PFSK-1 (cell line): ENCODE results near the gene EHBP1L1.

ENCODE experiments used
- REST ChIP-seq, 2 experiments: IDR thresholded peaks; 2 replicates each; pipeline versions ENCODE4 v1.6.1 to v1.8.0; 2011 to 2012; ENCODE audit warnings: low read depth in 2 of 2, low read length in 2 of 2, control low read depth in 1 of 2, inconsistent platforms in 1 of 2, mild to moderate bottlenecking in 1 of 2, moderate library complexity in 1 of 2; ENCODE audit not compliant: insufficient read depth in 1 of 2
- SIN3A ChIP-seq: IDR thresholded peaks from 2 replicates; pipeline ENCODE4 v1.6.1; 2012; ENCODE audit warnings: mild to moderate bottlenecking, low read length, moderate library complexity, borderline replicate concordance; ENCODE audit not compliant: insufficient read depth

- no peak for TF ChIP-seq SIN3A
- no peak for TF ChIP-seq REST (IDR thresholded peaks at IDR 0.05; ENCODE audit: insufficient read depth in 1 of 2, low read depth in 2 of 2, low read length in 2 of 2)
Observed at GRCh38 chr11:65627202-65627601, 51.3 kb downstream of the EHBP1L1 start.
